ENCODE data around the gene CXorf49B.

Gene CXorf49B

DNA sequence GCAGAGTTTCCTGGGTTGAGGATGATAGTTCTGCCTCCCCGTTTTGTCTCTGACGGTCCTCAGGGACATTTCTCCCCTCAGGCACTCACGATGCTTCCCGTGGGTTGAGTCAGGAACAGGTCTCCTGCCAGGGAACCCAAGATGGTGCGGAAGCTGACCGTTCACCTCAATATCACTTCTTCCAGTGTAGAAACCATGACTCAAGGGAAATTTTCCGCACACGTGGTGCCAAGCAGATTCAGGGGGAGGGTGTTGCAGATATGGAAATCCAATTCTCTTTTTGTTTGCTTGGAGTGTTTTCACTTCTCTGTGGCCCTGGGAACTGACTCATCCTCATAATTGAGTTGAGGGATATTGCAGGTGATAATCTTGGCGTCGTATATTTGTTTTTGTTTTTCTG, 46.7 kb downstream of the CXorf49B start:
- TF ChIP-seq, protein P1, sequence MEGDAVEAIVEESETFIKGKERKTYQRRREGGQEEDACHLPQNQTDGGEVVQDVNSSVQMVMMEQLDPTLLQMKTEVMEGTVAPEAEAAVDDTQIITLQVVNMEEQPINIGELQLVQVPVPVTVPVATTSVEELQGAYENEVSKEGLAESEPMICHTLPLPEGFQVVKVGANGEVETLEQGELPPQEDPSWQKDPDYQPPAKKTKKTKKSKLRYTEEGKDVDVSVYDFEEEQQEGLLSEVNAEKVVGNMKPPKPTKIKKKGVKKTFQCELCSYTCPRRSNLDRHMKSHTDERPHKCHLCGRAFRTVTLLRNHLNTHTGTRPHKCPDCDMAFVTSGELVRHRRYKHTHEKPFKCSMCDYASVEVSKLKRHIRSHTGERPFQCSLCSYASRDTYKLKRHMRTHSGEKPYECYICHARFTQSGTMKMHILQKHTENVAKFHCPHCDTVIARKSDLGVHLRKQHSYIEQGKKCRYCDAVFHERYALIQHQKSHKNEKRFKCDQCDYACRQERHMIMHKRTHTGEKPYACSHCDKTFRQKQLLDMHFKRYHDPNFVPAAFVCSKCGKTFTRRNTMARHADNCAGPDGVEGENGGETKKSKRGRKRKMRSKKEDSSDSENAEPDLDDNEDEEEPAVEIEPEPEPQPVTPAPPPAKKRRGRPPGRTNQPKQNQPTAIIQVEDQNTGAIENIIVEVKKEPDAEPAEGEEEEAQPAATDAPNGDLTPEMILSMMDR (IDR thresholded peaks at IDR 0.05; ENCODE audit: control insufficient read depth, insufficient read depth, low read depth, low read length, missing control alignments): no peak
- DNase-seq (ENCODE audit: low read depth): no peak
- no peak overlapping the region for H3K4me3 ChIP-seq (ENCODE audit: control insufficient read depth, low read depth, low read length)

DNA sequence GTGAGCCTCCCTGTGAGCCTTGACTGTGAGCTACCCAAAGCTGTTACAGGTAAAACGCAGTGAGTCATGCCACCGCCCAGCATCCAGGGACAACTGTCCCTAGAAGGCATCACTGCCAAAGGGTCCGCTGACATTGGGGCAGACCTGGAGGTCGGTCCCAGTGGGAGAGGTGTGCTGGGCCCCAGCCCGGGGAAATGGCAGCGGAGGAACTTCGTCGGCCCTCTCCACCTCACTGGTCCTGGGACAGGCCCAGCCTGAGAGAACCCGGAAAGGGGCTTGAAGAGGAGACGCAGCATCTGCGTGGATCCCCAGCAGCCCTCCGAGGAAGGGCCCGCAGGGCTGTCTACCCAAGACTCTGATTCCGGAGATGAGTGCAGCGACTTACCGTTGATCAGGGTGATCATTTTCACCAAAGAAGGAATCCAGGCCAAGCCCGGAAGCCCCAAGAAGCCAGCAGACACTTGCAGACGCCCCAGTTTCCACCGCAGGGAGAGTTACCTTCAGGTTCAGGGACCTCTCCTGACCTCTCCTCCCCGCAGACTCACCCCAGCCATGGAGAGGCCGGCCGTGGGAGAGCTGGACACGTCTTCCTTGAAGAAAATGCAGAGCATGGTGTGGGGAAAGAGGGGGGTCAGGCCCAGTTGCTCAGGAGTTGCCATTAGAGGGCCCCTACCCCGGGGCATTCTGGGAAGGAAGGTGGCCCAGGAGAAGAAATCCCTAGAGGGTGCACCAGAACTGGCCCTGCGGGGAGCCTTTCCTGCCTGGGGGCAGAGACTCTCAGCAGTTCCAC, 51.2 kb downstream of the CXorf49B start:
- TF ChIP-seq, protein P1 (IDR thresholded peaks at IDR 0.05; ENCODE audit: control insufficient read depth, insufficient read depth, low read depth, low read length, missing control alignments): no peak
- no peak for DNase-seq (ENCODE audit: low read depth)
- no peak overlapping the region for H3K4me3 ChIP-seq (ENCODE audit: control insufficient read depth, low read depth, low read length)

DNA sequence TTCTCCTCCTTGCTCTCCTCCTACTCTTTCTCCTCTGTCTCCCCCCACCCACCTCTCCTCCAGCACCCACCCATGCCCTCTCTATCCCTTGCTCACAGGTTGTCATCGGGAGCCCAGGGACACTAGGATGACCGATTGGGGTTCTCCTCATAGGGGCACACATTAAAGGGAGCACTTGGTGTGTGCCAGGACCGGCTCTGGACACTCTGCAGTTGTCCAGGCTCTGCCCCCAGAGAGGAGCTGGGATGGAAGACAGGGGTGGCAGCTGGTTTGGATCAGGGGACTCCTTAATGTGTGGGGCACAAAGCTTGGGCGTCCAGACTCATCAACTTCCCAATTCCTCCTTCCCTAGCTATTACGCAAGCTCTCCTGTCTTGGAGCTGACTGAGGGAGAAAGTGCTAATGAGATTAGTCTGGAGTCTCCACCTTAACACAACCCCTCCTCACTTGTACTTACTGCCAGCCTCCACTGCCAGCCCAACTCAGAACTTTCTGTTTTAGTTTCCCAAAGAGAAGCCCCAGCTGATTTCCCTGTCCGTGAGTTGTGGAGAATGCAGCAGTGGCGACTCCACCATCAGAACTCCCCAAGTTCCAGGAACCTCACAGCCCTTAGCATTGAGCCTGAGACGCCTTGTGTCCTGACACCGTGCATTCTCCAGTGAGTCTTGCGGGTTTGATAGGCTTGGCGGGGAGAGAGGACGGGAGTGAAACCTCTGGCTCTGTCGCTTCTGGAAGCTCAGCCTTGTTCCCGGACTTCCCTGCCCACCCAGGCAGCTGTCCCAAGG, 52.2 kb downstream of the CXorf49B start:
- TF ChIP-seq, protein P1 (IDR thresholded peaks at IDR 0.05; ENCODE audit: control insufficient read depth, insufficient read depth, low read depth, low read length, missing control alignments): no peak
- DNase-seq (ENCODE audit: low read depth): no peak
- H3K4me3 ChIP-seq (ENCODE audit: control insufficient read depth, low read depth, low read length): no peak overlapping the region

DNA sequence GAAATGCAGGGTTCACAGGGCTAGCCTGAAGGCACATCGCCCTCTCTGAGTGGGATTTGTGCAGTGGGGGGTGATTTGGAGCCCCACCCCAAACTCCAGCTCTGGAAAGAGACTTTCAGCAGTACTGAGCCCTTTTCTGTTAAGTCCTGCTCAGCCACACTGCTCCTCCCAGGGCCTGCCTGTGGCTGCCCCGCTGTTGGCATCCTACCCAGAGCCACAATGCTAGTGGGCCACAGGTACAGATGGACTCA, 52.7 kb downstream of the CXorf49B start:
- TF ChIP-seq, protein P1 (IDR thresholded peaks at IDR 0.05; ENCODE audit: control insufficient read depth, insufficient read depth, low read depth, low read length, missing control alignments): no peak
- DNase-seq (ENCODE audit: low read depth): no peak
- H3K4me3 ChIP-seq (ENCODE audit: control insufficient read depth, low read depth, low read length): no peak overlapping the region
